ENCODE results near the gene GTF2A2.

- TF ChIP-seq CTCF (IDR thresholded peaks at IDR 0.05; ENCODE audit: insufficient read depth, low read length, poor library complexity, severe bottlenecking) (no peak), EZH2phosphoT487 (conservative IDR thresholded peaks at IDR 0.05; ENCODE audit: low read length) (no peak)
Measured at GRCh38 chr15:59701880-59702279, 44.6 kb upstream of the GTF2A2 start.
